ENCODE measurements around the gene RPIA.

- TF ChIP-seq CTCF (IDR thresholded peaks at IDR 0.05; ENCODE audit: low read depth, low read length, poor library complexity, severe bottlenecking) = no peak
- TF ChIP-seq EZH2phosphoT487 (IDR thresholded peaks at IDR 0.05; ENCODE audit: borderline replicate concordance, low read length) = no peak
Measured at GRCh38 chr2:88757025-88757424, 65.6 kb downstream of the RPIA start.
